ENCODE measurements around the gene ADRA2C. TPM values are rescaled to one million over a fixed set of nuclear protein-coding genes. Genes with fewer than 3 reads are reported as not detected.

The ADRA2C gene
- total RNA-seq, 1 donor from 2014 or later: 17.2 TPM

DNA sequence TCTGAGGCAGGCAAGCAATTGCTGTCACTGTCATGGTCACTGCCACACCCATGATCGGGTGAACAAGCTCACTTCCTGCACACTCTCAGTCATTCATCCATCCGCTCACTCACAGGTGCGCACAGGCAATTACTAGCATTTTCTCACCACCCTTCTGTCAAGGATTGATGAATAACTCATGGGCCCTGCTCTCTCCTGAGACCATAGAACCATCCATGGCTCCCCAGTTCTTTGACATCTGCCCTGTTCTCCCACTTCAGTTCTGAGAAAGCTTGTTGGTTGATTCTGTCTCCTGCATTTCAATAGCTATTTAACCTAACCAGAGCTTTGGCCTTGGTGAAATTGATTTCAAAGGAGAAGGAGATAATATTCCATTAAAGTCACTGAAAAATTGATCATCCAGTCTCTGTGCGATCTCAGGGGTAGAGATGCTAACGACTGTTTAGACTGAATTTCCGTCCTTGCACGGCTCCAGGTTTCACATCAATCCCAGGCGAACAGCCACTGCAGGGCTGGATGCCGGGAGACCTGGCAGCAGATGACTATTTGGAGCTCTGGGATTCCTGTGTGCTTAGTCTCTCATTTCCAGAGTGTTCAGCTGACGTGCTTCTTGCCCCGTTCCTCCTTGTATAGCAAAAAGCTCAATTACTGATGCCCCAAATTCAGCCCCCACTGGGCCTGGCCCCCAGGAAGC is 36.9 kb upstream of the ADRA2C start:
- H3K9me3 ChIP-seq: no peaks in the 10 kb centered on the region
- no peaks in the 10 kb centered on the region for H3K36me3 ChIP-seq
- H3K4me3 ChIP-seq: no peak overlapping the region
- no peak overlapping the region for H3K27ac ChIP-seq
- peaks cover 9% of the 10 kb centered on the region for H3K4me1 ChIP-seq
- no peak for TF ChIP-seq POLR2AphosphoS5 (IDR thresholded peaks at IDR 0.05; ENCODE audit: insufficient read depth in 1 of 2, low read depth in 1 of 2)
- TF ChIP-seq, protein P1, sequence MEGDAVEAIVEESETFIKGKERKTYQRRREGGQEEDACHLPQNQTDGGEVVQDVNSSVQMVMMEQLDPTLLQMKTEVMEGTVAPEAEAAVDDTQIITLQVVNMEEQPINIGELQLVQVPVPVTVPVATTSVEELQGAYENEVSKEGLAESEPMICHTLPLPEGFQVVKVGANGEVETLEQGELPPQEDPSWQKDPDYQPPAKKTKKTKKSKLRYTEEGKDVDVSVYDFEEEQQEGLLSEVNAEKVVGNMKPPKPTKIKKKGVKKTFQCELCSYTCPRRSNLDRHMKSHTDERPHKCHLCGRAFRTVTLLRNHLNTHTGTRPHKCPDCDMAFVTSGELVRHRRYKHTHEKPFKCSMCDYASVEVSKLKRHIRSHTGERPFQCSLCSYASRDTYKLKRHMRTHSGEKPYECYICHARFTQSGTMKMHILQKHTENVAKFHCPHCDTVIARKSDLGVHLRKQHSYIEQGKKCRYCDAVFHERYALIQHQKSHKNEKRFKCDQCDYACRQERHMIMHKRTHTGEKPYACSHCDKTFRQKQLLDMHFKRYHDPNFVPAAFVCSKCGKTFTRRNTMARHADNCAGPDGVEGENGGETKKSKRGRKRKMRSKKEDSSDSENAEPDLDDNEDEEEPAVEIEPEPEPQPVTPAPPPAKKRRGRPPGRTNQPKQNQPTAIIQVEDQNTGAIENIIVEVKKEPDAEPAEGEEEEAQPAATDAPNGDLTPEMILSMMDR (IDR thresholded peaks at IDR 0.05): no peak
- TF ChIP-seq POLR2A (IDR thresholded peaks at IDR 0.05): no peak
- intact Hi-C loops (cut with DNase I): no loop called here
- no peak for DNase-seq (ENCODE audit: extremely low spot score in 2 of 2)
- H3K27me3 ChIP-seq: no peaks in the 10 kb centered on the region

DNA sequence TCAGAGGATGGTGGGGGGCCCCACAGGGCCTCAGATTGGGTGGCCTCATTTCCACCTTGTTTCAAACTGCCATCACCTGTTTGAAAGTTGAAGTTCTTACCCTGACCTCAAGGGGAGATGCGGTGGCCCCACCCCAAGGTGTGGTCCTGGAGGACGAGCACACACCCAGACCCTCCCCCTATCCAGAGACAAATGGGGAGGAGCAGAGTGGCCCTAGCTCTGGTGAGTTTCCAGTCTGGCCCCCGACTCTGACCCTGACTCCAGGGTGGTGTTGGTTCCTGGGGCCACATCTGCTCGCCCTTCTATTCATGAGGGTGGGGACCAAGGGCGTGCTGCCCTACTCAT is 36.3 kb upstream of the ADRA2C start:
- intact Hi-C loops (cut with DNase I): no loop called here
- TF ChIP-seq POLR2A (IDR thresholded peaks at IDR 0.05): no peak
- TF ChIP-seq POLR2AphosphoS5 (IDR thresholded peaks at IDR 0.05; ENCODE audit: insufficient read depth in 1 of 2, low read depth in 1 of 2): no peak
- TF ChIP-seq, protein P1 (IDR thresholded peaks at IDR 0.05): no peak
- peaks cover 4% of the 10 kb centered on the region for H3K4me1 ChIP-seq
- H3K9me3 ChIP-seq: no peaks in the 10 kb centered on the region
- H3K27ac ChIP-seq: no peak overlapping the region
- DNase-seq (ENCODE audit: extremely low spot score in 2 of 2): no peak
- H3K4me3 ChIP-seq: no peak overlapping the region
- no peaks in the 10 kb centered on the region for H3K36me3 ChIP-seq
- H3K27me3 ChIP-seq: no peaks in the 10 kb centered on the region

DNA sequence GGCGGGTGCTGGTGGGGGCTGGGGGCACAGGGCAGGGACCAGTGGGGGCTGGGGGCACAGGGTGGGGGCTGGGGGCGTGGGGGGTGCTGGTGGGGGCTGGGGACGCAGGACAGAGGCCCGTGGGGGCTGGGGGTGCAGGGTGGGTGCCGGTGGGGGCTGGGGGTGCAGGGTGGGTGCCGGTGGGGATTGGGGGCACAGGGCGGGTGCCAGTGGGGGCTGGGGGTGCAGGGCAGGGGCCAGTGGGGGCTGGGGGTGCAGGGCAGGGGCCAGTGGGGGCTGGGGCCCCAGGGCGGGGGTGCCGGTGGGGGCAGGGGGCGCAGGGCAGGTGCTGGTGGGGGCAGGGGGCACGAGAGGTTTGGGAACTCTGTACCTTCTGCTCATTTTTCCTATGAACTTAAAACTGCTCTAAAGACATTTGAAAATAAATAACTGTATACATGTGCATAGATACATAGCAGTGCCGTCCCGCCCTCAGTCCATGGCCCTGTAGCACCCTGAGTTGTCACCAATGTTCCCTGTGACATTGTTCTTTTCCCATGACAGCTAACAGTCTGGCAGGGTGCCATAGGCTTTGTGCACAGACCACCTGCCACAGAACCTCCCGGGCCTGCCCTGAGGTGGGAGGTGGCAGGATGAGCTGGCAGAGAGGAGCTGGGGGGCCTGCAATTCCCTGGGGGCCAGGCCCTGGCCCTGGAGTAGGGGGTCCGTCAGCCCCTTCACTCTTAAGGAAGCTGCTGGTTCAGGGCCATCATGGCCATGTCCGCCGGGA is 35.6 kb upstream of the ADRA2C start:
- Histone ChIP-seq H3K4me1 (no peaks in the 10 kb centered on the region), H3K36me3 (no peaks in the 10 kb centered on the region), H3K27ac (no peak overlapping the region), H3K9me3 (no peaks in the 10 kb centered on the region), H3K27me3 (no peaks in the 10 kb centered on the region), H3K4me3 (no peak overlapping the region)
- TF ChIP-seq POLR2A (IDR thresholded peaks at IDR 0.05): no peak
- TF ChIP-seq, protein P1 (IDR thresholded peaks at IDR 0.05): no peak
- TF ChIP-seq POLR2AphosphoS5 (IDR thresholded peaks at IDR 0.05; ENCODE audit: insufficient read depth in 1 of 2, low read depth in 1 of 2): no peak
- DNase-seq (ENCODE audit: extremely low spot score in 2 of 2): no peak
- intact Hi-C loops (cut with DNase I): no loop called here

DNA sequence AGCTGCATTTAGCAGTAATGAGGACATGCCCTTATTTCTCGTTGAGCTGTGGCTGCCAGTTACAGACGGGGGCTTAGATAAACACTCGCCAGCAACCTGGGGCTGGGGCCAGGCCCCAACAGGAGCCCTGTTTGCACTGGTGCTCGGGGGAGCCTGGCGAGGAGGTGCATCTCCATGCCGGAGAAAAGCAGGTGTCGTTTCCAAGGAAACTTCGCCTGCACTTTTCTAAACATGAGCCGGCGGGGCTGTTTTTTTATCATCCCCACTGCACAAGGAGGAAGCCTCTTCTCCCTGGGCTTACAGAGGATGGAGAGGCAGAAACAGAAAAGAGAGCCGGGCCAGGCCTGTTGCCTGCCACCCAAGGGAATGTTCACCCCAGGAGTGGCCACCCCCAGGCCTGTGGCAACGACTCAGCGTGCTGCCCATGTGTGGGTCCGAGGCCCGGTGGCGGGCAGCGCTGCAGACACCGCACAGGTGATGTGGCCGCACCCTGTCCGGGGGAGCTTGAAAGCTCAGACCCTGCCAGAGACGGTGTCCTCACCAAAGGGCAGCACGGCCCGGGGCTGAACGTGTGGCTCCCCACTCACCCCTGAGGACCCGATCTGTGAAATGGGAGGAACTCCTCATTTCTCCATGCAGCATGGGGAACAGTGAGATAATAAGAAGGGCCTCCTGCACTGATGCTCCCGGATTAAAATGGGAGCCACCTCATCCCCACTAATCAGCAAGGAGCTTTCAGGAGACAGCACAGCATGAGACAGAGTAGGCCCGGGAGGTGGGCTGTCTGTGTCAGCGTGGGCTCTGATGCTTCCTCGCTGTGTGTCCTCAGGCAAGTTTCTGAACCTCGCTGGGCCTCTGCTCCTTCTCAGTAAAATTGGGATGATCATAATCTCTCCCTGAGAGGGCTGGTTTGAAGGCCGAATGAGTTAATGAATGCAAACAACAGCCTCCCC is 33.8 kb upstream of the ADRA2C start:
- DNase-seq (ENCODE audit: extremely low spot score in 2 of 2): no peak
- H3K36me3 ChIP-seq: no peaks in the 10 kb centered on the region
- H3K27me3 ChIP-seq: no peaks in the 10 kb centered on the region
- TF ChIP-seq, protein P1 (IDR thresholded peaks at IDR 0.05): no peak
- TF ChIP-seq POLR2A (IDR thresholded peaks at IDR 0.05): no peak
- H3K27ac ChIP-seq: no peak overlapping the region
- H3K4me3 ChIP-seq: no peak overlapping the region
- intact Hi-C loops (cut with DNase I): no loop called here
- H3K4me1 ChIP-seq: no peaks in the 10 kb centered on the region
- no peaks in the 10 kb centered on the region for H3K9me3 ChIP-seq
